IMR-90 (cell line): ENCODE results near the gene FAM76B. TPM values are rescaled to one million over a fixed set of nuclear protein-coding genes. Genes with fewer than 3 reads are reported as not detected.

Source experiments
- ATAC-seq: fragments of 200-7000 bp; cut with Tn5 transposase; 2 replicates; pipeline ENCODE4 v1.9.1; 2020; ENCODE audit warnings: low read depth, mild to moderate bottlenecking, moderate library complexity
- Bru-seq: library from RNA; stranded (reverse); fragments of 400-500 nt; gene quantifications from one replicate; lab custom pipeline; 2021; lab: Mats Ljungman, UMichigan
- BruChase-seq, 2 experiments: library from RNA; stranded (reverse); fragments of 400-500 nt; gene quantifications; one replicate each; lab custom pipeline; 2021; lab: Mats Ljungman, UMichigan
- BruUV-seq: library from RNA; stranded (reverse); fragments of 400-500 nt; replicated peaks from 2 replicates; lab custom pipeline; 2021; lab: Mats Ljungman, UMichigan
- CTCF ChIA-PET: fragments of 300-600 bp; formaldehyde crosslinking; extraction: SDS; loops from one replicate; lab custom pipeline; 2021; ENCODE audit warnings: antibody characterized with exemption; lab: Yijun Ruan, JAX
- POLR2A ChIA-PET: fragments of 300-600 bp; sonication (Branson Sonifier 250); formaldehyde crosslinking; loops from one replicate; lab custom pipeline; 2022; ENCODE audit warnings: antibody characterized with exemption; ENCODE audit not compliant: unreplicated experiment; lab: Charles Lee
- DNase-seq: peaks from one replicate; pipeline ENCODE4 v3.0.0; 2013
- H2AFZ ChIP-seq: replicated peaks from 2 replicates; pipeline ENCODE3; 2013; ENCODE audit warnings: low read length, mild to moderate bottlenecking; ENCODE audit not compliant: poor library complexity
- H2AK5ac ChIP-seq: 2 replicates; pipeline ENCODE4 v1.6.1; 2013; ENCODE audit warnings: low read depth, low read length, inconsistent platforms
- H2AK9ac ChIP-seq: replicated peaks from 2 replicates; pipeline ENCODE3; 2013; ENCODE audit warnings: mild to moderate bottlenecking, low read depth, low read length, moderate library complexity; ENCODE audit not compliant: poor library complexity
- H2BK120ac ChIP-seq: 2 replicates; pipeline ENCODE4 v1.6.1; 2013; ENCODE audit warnings: low read depth, low read length, inconsistent platforms
- H2BK15ac ChIP-seq: 3 replicates; pipeline ENCODE4 v1.6.1; 2013; ENCODE audit warnings: low read depth, low read length, inconsistent platforms
- H2BK20ac ChIP-seq: 2 replicates; pipeline ENCODE4 v1.6.1; 2013; ENCODE audit warnings: low read depth, mild to moderate bottlenecking, inconsistent platforms, low read length, moderate library complexity
- H2BK5ac ChIP-seq: 2 replicates; pipeline ENCODE4 v1.6.1; 2013; ENCODE audit warnings: mild to moderate bottlenecking, low read depth, low read length, inconsistent platforms; ENCODE audit not compliant: poor library complexity, severe bottlenecking
- H3K14ac ChIP-seq: replicated peaks from 2 replicates; pipeline ENCODE4 v1.6.1; 2013; ENCODE audit warnings: low read depth, low read length, inconsistent platforms
- H3K18ac ChIP-seq: 2 replicates; pipeline ENCODE4 v1.6.1; 2013; ENCODE audit warnings: low read depth, low read length, control low read depth
- H3K23ac ChIP-seq: 2 replicates; pipeline ENCODE4 v1.6.1; 2013; ENCODE audit warnings: low read depth, low read length, inconsistent platforms
- H3K27ac ChIP-seq: 2 replicates; pipeline ENCODE4 v1.5.1; 2013; ENCODE audit warnings: mild to moderate bottlenecking, control low read depth, low read length; ENCODE audit not compliant: insufficient read depth
- H3K27me3 ChIP-seq: 2 replicates; pipeline ENCODE4 v1.6.1; 2013; ENCODE audit warnings: low read length; ENCODE audit not compliant: control insufficient read depth, insufficient read depth
- H3K36me3 ChIP-seq: 2 replicates; pipeline ENCODE4 v1.6.1; 2013; ENCODE audit warnings: low read length, mixed read lengths; ENCODE audit not compliant: control insufficient read depth, insufficient read depth
- H3K4ac ChIP-seq: 2 replicates; pipeline ENCODE4 v1.6.1; 2013; ENCODE audit warnings: low read depth, low read length, inconsistent platforms
- H3K4me1 ChIP-seq: 2 replicates; pipeline ENCODE4 v1.6.1; 2013; ENCODE audit warnings: low read length, mixed read lengths; ENCODE audit not compliant: control insufficient read depth, insufficient read depth
- H3K4me2 ChIP-seq: 2 replicates; pipeline ENCODE4 v1.6.1; 2013; ENCODE audit warnings: low read depth, mild to moderate bottlenecking, control low read depth, low read length, moderate library complexity
- H3K4me3 ChIP-seq: 2 replicates; pipeline ENCODE4 v1.5.1; 2013; ENCODE audit warnings: low read depth, mild to moderate bottlenecking, control low read depth, low read length, moderate library complexity; ENCODE audit not compliant: insufficient read depth
- H3K56ac ChIP-seq: 2 replicates; pipeline ENCODE4 v1.6.1; 2013; ENCODE audit warnings: low read length, inconsistent platforms; ENCODE audit not compliant: insufficient read depth; ENCODE audit errors: extremely low read depth
- H3K79me1 ChIP-seq, 2 experiments: 2 replicates each; pipeline ENCODE4 v1.6.1; 2013; ENCODE audit warnings: low read length in 2 of 2, inconsistent platforms in 1 of 2, low read depth in 1 of 2
- H3K9ac ChIP-seq: 2 replicates; pipeline ENCODE4 v1.6.1; 2013; ENCODE audit warnings: low read depth, low read length, control low read depth
- H3K9me1 ChIP-seq: 2 replicates; pipeline ENCODE4 v1.6.1; 2013; ENCODE audit warnings: low read length, inconsistent platforms; ENCODE audit not compliant: insufficient read depth
- H3K9me3 ChIP-seq: 2 replicates; pipeline ENCODE4 v1.6.1; 2013; ENCODE audit warnings: low read length; ENCODE audit not compliant: control insufficient read depth, insufficient read depth
- H4K20me1 ChIP-seq: 2 replicates; pipeline ENCODE4 v1.6.1; 2013; ENCODE audit warnings: low read length, inconsistent platforms; ENCODE audit not compliant: insufficient read depth
- H4K5ac ChIP-seq: 2 replicates; pipeline ENCODE4 v1.6.1; 2013; ENCODE audit warnings: mild to moderate bottlenecking, low read depth, low read length, control low read depth
- H4K8ac ChIP-seq, 2 experiments: 2 replicates each; pipeline ENCODE4 v1.6.1; 2013; ENCODE audit warnings: low read depth in 2 of 2, low read length in 2 of 2, control low read depth in 1 of 2, inconsistent platforms in 1 of 2
- H4K91ac ChIP-seq: 2 replicates; pipeline ENCODE4 v1.6.1; 2013; ENCODE audit warnings: low read depth, low read length, inconsistent platforms; ENCODE audit not compliant: insufficient read depth
- BHLHE40 ChIP-seq: fragments of 150-350 bp; IDR thresholded peaks from 2 replicates; pipeline ENCODE4 v1.6.1; 2016; ENCODE audit warnings: mild to moderate bottlenecking, low read depth, low read length
- CEBPB ChIP-seq: IDR thresholded peaks from 2 replicates; pipeline ENCODE4 v1.6.1; 2012; ENCODE audit warnings: low read depth, low read length, improper control_type of control experiment
- FOS ChIP-seq: fragments of 150-350 bp; IDR thresholded peaks from 2 replicates; pipeline ENCODE4 v1.6.1; 2016; ENCODE audit warnings: low read depth, low read length
- MAZ ChIP-seq: IDR thresholded peaks from 2 replicates; pipeline ENCODE4 v1.6.1; 2012; ENCODE audit warnings: low read depth, mild to moderate bottlenecking, low read length, improper control_type of control experiment, moderate library complexity, borderline replicate concordance
- MXI1 ChIP-seq: IDR thresholded peaks from 2 replicates; pipeline ENCODE4 v1.6.1; 2012; ENCODE audit warnings: low read depth, mild to moderate bottlenecking, low read length, moderate library complexity, borderline replicate concordance
- NFE2L2 ChIP-seq: fragments of 150-350 bp; IDR thresholded peaks from 2 replicates; pipeline ENCODE4 v1.6.1; 2016; ENCODE audit warnings: low read depth, mild to moderate bottlenecking, low read length
- POLR2A ChIP-seq: IDR thresholded peaks from 2 replicates; pipeline ENCODE4 v1.6.1; 2012; ENCODE audit warnings: mild to moderate bottlenecking, low read depth, low read length
- RAD21 ChIP-seq: IDR thresholded peaks from 2 replicates; pipeline ENCODE4 v1.6.1; 2012; ENCODE audit warnings: low read length, improper control_type of control experiment
- RCOR1 ChIP-seq: IDR thresholded peaks from 2 replicates; pipeline ENCODE4 v1.6.1; 2012; ENCODE audit warnings: mild to moderate bottlenecking, low read length, improper control_type of control experiment; ENCODE audit not compliant: insufficient replicate concordance
- SMC3 ChIP-seq: fragments of 150-350 bp; IDR thresholded peaks from 2 replicates; pipeline ENCODE4 v1.6.1; 2016; ENCODE audit warnings: low read depth, mild to moderate bottlenecking, antibody characterized with exemption, low read length, moderate library complexity
- USF2 ChIP-seq: fragments of 150-350 bp; IDR thresholded peaks from 2 replicates; pipeline ENCODE4 v1.6.1; 2017; ENCODE audit warnings: mild to moderate bottlenecking, antibody characterized with exemption, low read length, low read depth
- WGBS, 2 experiments: methylation state at CpG; one replicate each; pipeline versions ENCODE4 v1.1.5 to v1.1.7; 2013; ENCODE audit warnings: missing lambda C conversion rate in 2 of 2; ENCODE audit not compliant: insufficient read length in 1 of 2; ENCODE audit errors: extremely low coverage in 2 of 2; 5-methylcytosine and 5-hydroxymethylcytosine counted together
- dilution Hi-C: fragments of 300-500 bp; cut with HindIII; formaldehyde crosslinking; loops from one replicate; pipeline ENCODE4 v1.14.3; 2018; ENCODE audit warnings: low sequenced_read_pairs; ENCODE audit not compliant: unreplicated experiment
- in situ Hi-C: fragments of 300-500 bp; cut with MboI; formaldehyde crosslinking; loops from 3 replicates; pipeline ENCODE4 v1.14.3; 2019; ENCODE audit warnings: low sequenced_read_pairs, inconsistent platforms, mixed read lengths
- intact Hi-C: fragments of 100-400 bp; cut with micrococcal nuclease; formaldehyde crosslinking; loops from 2 replicates; pipeline ENCODE4 v1.10.0; 2022
- long read RNA-seq: library from polyadenylated mRNA; unstranded; transcript quantifications from one replicate; pipeline ENCODE4 v2.0.0, GENCODE V29; 2021; ENCODE audit not compliant: unreplicated experiment
- polyA plus RNA-seq, 3 experiments: library from polyadenylated mRNA; depleted of rRNA; stranded (reverse); fragments of >200 nt; gene quantifications; 2 replicates each; pipeline ENCODE4 v1.2.3, GENCODE V29; 2012; ENCODE audit warnings: low replicate concordance in 1 of 3
- total RNA-seq: library from RNA; depleted of rRNA; stranded (reverse); fragments of >200 nt; gene quantifications from 2 replicates; pipeline ENCODE4 v1.2.3, GENCODE V29; 2012; rRNA removed

Gene FAM76B
- total RNA-seq = 14.3 and 15.8 TPM in 2 replicates
- polyA plus RNA-seq (2012; rRNA removed) = 9.8 and 12.7 TPM in 2 replicates
- polyA plus RNA-seq (2012; cell fraction: cytosol; rRNA removed) = 1.8 TPM in 2 replicates
- polyA plus RNA-seq (2012; cell fraction: nucleus; rRNA removed; ENCODE audit: low replicate concordance) = 18.1 and 77.4 TPM in 2 replicates
- percentile 76 among the genes with signal in this experiment for Bru-seq, nascent RNA
- percentile 47 among the genes with signal in this experiment for BruChase-seq, experiment 1, labeled RNA remaining after a 6-hour chase
- percentile 61 among the genes with signal in this experiment for BruChase-seq, experiment 2, labeled RNA remaining after a 2-hour chase
- long read RNA-seq, partial matches to known transcripts = 3 of 25 reads
- long read RNA-seq, other reads (novel, unspliced or antisense) = 16 of 25 reads

- Histone ChIP-seq H2AFZ (peak within 1 kb of the TSS; percentile 95), H3K9ac (peak within 1 kb of the TSS; percentile 74), H3K4me2 (peak within 1 kb of the TSS; percentile 91), H2BK15ac (no peak within 1 kb of the TSS; the same call in 2 of the 3 replicates), H3K23ac (peak within 1 kb of the TSS; percentile 48; the same call in 1 of the 2 replicates), H2AK9ac (peak within 1 kb of the TSS; percentile 94), H3K9me1 (0 out of 2 replicates have a peak, but pooled peaks cover 2% of the 10 kb centered on the region), H3K56ac (peak within 1 kb of the TSS; percentile 70), H4K91ac (peak within 1 kb of the TSS; percentile 76), H3K14ac (peak within 1 kb of the TSS; percentile 63), H3K4me1 (no peaks in the 10 kb centered on the region), H3K4me3 (peak within 1 kb of the TSS; percentile 78), H3K27ac (peak within 1 kb of the TSS; percentile 85), H3K27me3 (no peaks in the 10 kb centered on the region), H2AK5ac (peak within 1 kb of the TSS; percentile 5; the same call in 1 of the 2 replicates), H4K20me1 (no peaks in the 10 kb centered on the region; the same call in 1 of the 2 replicates), H3K79me1 (peaks cover 14 to 44% of the 10 kb centered on the region in 2 experiments), H4K8ac (peak within 1 kb of the TSS; percentile 48 to 76; a peak in 3 of 4 replicates), H2BK5ac (peak within 1 kb of the TSS; percentile 95), H2BK20ac (no peak within 1 kb of the TSS), H3K4ac (peak within 1 kb of the TSS; percentile 83), H3K9me3 (no peaks in the 10 kb centered on the region), H2BK120ac (peak within 1 kb of the TSS; percentile 86), H3K18ac (peak within 1 kb of the TSS; percentile 74; the same call in 1 of the 2 replicates), H3K36me3 (peaks cover 7% of the 10 kb centered on the region), H4K5ac (peak within 1 kb of the TSS; percentile 63)
- no TSS peak for BruUV-seq
- peak; percentile 99 for DNase-seq
- in situ Hi-C loops (no loop called here), intact Hi-C loops (loop anchor here (2.0 to 5.0 kb wide), 5 partner anchors 43 to 637 kb away; partner anchors contain the start of genes MAML2 and MTMR2), dilution Hi-C loops (no loop called here)
- ChIA-PET POLR2A (no interaction called here), CTCF (interaction anchor here (1.4 to 1.6 kb wide), 2 partner anchors 9 to 46 kb away, joined by 4 read pairs; no protein-coding TSS in a partner anchor)
- ATAC-seq = peak; percentile 89
- TF ChIP-seq SMC3 = no peak
- TF ChIP-seq RCOR1 = peak; percentile 13
- TF ChIP-seq CEBPB = peak; percentile 36; the same call in 1 of the 2 replicates
- TF ChIP-seq FOS = peak; percentile 4; the same call in 1 of the 2 replicates
- peak; percentile 74; the same call in 1 of the 2 replicates for TF ChIP-seq MAZ
- TF ChIP-seq BHLHE40 = no peak
- peak; percentile 77 for TF ChIP-seq POLR2A
- TF ChIP-seq USF2 = no peak
- TF ChIP-seq NFE2L2 = 0 out of 2 replicates have a peak, but pooled peaks have one; percentile 2
- TF ChIP-seq RAD21 = no peak
- TF ChIP-seq MXI1 = no peak; the same call in 1 of the 2 replicates
- 0% methylated on average over 6 of the region's 62 CpGs; no CpG with 5 or more reads in 1 of the 2 experiments for WGBS, 2 experiments
These were observed at the start of gene FAM76B for GRCh38 chr11:95789506-95790122. Gene FAM76B, minus strand, starts transcription at chr11:95789782. Its CDS starts 304 bp downstream, at chr11:95789478.
